ENCODE results near the gene HOXA9.

The HOXA9 gene

DNA sequence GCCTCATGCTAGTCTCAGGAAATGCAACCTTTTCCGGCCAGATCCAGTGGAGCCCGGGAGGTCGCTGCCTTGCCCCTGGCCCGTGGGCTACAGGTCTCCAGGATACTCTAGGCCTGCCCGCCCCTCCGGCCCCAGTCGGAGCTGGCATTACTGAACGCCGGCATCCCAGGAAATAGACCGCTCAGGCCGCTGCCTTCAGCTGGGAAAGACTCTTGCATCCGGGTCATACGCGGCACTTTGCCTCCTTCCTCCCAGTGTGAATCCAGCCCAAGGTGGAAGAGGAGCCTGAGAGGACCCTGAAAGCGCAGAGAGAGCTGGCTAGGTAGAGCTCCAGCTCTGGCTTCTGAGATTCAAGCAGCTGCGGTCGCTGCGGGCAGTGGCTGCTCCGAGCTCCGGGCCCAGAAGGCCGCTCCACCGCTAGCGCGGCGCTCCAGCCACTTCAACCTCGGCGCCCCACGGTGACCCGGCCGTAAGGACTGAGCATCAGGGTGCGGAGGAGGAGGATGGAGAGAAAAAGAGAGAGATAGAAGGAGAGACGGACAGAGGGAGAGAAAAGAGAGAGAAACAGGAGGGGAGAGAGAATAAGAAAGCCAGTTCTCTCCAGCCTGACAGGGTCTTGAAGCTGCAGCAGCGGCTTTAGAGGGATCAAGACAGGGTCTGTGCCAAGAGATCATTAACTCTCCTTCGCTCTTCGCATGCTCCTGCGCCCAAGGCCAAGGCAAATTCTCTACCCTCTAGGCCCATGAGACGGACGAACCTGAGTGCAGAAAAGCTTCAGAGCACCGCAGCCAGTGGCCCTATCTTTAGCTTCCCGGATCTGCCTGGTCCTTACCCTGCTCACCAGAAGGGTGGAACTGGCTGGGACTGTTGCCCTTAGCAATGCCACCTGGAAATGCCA, 10.5 kb upstream of the HOXA9 start:
- DNase-seq: no peak

DNA sequence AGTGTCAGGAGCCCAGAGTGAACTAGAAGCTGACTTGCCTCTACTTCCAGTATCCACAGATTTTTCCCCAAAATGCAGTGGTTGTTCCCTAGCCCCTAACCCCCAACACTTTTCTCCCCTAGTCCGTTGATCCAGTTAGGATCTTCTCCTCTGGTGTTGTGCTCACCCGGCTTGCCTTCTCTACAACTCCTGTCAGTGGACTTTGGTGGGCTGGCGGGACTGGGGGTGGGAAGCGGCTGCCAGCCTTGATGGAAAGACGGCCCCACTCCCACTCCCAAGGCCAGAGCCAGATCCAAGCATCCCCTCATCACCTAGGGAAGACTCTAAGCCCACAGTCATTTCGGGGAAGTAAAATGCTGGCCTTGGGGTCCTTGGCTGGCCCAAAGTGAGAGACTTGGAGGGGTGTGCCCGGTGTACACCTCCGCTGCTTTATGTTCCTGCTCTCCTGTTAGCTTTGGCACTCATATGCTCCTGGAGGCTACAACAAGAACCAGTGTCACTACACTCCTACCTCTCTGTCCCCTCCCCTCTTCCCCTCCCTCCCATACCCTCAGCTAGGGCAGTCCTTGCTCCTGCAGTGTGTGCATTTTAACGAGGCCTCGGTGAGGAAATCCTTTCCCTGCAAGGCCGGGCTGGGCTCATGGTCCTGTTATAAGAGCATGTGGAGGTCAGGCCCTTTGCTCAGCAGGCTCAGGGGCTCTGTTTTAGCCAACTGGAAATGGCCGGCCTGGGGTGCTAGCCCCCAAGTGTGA, 9.7 kb upstream of the HOXA9 start:
- DNase-seq: no peak

DNA sequence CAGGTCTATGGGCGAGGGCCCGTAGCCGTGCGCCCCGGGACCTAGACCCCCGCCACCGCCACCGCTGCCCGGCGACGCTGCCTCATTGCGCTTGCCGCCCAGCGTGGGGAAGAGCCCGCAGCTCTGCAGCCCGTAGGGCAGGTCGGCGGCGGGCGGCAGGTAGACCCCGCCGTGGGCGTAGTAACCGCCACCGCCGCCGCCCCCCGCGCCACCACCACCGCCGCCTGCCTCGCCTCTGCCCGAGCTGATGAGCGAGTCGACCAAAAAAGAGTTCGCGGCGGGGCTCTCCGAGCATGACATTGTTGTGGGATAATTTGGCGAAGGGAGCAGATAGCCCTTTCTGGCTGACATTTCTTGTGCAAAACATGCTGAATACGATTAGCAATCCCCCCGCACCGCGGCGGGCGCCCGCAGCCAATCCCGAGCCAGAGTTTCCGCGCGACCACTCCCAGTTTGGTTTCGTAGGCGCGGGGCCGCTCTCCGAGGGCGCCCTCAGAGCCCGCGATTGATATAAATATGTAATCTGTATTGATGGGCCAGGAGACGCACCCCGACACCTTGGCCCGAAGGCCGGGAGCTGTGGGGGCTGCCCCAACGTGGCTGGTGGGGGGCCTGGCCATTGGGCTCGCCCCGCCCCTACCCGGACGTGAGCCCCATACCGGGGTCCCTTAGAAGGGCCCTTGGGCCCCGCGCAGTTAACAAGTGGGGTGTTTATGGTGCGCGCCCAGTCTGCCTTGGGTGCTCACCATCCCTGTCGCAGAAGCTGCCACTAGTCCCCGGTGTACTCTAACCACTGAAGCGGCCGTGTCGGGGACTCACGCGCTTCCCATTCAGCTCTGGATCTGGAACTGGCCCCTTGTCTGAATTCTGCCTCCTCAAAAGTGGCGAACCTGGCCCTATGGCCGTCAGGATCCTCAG, 8.9 kb upstream of the HOXA9 start, which contains the start of gene HOXA10:
Gene HOXA10 (minus strand): TSS at position 365 of the 918 bp plus-strand sequence. CDS start 14 bp downstream, at position 351.
- DNase-seq: no peak

DNA sequence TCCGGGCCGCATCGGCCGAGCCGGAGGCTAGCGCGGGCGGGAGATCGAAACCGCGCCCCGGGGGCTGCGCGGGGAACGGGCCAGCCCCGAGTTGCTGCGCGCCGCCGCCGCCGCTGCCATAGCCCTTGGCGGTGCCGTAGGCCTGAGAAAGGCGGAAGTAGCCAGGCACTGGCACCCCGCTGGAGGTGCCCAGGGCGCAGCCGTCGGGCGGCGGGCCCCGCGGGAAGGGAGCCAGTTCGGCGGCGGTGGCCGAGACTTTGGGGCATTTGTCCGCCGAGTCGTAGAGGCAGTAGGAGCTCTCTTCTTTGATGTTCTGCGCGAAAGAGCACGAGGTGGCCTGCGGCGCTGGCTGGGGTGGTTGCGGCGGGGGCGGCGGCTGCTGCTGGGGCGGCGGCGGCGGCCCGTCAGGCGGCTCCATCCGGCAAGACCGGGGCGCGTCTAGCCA, 8.2 kb upstream of the HOXA9 start:
- DNase-seq: peak; percentile 60 to 70

DNA sequence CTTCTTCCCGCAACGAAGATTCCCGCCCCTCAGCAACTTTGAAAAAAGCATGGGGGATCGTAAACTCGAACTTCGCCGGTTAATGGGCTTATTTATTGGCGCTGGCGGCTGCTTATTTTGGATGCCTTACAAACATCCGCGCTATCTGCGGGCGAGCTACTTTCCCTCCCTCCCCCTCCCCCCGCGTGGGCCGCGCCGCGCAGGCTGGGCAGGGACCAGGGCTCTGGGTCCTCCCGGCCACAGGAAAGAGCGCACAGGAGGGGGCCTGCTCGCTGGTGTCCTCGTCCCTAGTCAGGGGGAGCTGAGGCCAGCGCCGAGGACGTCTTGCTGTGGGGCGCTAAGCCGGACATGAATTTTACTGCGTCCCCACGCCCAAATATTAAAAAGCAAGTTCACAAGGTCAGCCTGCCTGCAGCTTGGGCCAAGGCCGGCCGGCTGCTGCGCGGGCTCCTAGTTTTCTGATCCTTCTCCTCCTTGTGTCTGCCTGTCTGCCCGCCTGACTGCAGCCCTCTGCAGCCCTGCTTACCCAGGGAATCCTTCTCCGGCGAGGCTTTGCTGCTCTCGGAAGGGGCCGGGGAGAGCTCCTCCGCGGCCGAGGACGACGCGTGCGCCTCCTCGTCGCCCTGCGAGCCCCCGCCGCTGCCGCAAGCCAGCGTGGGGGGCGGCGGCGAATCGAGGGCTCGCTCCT, 7.6 kb upstream of the HOXA9 start:
- peak; percentile 60 to 67 for DNase-seq

DNA sequence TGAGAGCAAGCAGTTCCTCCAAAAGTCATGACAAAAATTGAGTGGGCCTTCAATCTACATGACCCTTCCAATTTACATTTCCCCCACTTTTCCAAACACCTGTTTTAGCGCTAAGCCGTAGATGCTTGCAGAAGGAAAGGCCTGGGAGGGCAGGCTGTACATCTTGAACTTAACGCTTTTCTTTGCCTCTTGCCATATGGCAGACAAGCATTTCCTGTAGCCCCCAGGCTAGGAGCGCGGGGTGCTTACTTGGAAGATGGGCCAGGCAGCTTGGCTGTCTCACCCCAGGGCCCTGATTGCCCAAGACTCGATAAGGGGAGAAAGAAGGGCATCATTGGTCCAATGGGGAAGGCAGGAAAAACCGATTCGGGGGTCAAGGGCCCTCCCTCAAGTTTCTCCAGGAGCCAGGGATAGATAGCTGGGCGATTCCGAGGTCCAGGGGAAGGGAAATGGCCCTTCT, 7.0 kb upstream of the HOXA9 start:
- DNase-seq: peak; percentile 26 to 48

DNA sequence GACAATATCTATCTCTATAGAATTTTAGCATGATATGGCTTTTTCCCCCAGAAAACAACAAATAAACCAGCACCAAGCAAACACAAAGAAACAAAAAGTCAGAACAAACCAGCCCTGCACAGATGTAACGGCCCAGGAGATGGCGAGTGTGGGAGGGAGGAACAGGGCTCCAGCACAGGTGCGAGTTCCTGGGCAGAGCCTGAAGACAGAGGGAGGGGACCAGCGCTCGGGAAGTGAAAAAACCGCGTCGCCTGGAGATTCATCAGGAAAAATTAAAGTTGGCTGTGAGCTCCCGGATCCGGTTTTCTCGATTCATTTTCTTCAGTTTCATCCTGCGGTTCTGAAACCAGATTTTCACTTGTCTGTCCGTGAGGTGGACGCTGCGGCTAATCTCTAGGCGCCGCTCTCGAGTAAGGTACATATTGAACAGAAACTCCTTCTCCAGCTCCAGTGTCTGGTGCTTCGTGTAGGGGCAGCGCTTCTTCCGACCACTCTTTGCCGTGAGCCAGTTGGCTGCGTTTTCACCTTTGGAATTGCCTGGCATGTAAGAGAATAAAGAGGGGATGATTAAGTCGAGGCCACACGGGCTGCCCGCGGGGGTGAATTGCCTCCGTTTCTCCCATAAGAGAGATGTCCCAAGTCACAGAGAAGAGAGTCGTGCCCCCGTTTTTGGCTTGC, 6.4 kb upstream of the HOXA9 start:
- DNase-seq: peak; percentile 32 to 48

DNA sequence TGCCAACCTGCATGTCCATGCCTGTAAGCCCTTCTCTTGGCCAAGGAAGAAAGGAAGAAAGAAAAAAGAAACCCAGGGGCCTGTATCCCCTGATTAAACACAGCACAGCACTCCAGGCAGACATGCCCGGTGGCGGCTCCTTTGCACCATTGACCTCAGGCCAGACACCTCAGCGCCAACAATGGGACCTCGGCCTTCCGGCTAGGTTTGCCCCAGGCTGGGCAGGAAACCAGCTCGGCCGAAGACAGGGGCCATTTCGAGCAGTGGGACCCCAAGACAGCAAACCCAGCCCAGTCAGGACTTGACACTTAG, 5.9 kb upstream of the HOXA9 start:
- DNase-seq: no peak

DNA sequence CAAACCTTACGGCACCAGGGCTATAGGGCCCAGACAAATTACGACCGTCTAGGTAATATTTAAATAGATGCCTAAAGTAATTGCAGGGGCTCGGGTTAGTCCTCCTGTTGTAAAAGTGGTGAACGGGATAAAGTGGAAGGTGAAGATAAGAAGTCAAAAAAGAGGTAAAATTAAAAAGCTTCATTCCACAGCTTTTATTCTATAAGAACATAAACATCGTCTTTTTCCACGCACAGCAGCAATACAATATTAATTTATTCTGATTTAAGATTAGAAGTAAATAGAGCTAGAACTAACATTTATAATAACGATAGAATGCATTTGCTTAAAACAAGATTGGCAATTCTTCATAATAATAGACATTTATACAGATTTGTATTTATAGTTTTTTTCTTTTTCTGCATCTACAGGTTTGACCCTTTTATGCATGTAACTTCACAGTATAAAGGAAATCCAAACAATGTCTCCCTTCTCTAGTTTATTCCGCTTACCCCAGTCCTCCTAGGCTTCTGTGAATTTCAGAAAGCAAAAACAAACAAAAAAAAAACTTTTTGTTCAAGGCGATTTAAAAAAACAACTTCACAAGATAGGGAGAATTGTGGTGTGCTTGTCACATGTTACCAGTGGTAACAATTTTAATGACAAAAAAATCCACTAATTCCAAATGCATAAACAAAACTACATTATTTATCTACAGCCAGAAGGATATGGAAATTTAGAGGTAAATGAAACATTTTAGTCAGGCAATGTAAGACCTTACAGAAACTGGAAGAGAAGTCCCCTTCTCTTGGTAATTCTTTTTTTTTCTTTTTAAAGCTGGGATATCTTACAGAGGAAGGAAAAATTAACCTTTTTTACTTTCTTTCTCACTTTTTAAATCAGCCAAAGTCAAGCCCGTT, 5.3 kb upstream of the HOXA9 start:
- no peak for DNase-seq

DNA sequence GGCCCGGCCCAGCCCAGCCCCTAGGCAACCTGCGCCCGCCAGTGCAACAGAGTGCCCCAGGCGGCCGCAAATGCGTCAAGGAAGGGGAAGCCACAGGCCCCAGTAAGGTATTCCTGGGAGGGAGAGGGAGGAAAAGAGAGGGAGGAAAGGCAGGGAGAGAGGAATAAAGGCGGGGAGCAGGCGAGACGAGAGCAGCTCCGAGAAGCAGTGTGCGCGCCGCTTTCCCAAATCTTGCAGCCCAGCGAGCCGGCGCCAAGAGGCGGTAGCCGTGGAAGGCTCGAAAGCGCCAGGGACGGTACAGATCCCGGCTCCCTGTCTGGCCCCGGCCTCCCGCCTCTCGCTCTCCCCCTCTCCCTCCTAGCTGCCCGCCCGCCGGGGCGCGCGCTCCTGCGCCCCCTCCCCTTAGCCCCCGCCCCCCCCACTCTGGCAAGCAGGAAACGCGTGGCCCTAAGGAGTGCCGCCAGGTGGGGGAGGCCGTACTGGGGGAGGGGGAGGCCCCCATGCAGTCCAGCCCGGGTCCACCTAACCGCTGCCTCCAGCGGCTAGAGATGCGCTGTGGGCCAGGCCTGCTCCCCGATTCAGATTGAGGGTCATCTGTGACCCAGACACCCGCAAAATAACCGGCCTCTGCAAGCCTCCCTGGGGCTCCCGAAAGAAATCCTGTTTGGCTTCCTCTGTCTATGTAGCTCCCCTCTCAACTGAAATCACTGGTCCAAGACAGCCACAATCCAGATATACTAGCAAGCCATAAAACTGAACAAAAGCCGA, 4.5 kb upstream of the HOXA9 start:
- DNase-seq: no peak

DNA sequence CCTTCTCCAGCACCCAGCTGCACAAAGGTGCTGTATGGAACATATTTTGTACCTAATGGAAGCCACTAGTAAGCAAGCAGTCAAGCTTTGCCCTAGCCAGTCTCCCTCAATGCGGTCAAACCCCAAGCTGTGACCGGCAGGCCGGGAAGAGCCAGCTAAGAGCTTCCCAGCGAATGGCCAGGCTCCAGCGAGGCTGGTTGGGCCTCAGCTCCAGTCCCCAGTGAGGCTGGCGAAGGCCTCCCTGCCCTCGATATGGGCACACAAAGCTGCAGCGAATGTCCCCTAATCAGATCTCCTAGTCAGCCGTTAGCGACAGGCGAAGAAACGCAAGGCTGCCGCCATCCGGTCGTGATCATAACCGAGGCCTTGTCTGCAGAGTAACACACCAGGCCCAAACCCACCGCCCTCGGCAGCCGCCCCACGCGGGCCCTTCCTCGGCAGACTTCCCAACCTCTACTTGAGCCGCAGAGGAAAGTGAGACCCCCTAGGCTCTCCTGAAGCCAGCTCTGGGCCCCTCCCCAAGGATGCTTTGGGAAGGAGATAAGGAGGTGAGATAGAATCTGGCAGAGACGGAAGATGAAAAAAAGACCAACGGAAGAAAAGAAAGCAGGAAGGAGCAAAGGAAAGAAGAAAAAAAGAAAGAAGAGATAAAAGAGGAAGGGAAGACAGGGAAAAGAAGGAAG, 3.1 kb upstream of the HOXA9 start:
- no peak for DNase-seq

DNA sequence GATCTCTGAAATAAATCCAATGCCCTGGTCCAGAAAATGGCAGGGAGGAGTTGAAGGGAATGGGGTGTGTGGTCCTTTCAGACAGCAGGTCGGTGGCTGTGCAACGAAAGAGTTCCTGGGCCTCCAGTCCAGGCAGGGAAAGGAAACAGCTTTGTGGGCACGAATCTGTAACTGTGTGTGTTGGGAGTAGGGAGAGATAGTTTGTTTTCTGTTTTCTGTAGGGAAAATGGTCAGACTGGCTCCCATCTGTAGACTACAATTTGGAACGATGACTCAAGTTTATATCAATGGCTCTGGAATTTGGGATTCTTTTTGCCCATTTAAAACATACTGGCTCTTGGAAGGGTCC, 2.6 kb upstream of the HOXA9 start:
- DNase-seq: no peak

DNA sequence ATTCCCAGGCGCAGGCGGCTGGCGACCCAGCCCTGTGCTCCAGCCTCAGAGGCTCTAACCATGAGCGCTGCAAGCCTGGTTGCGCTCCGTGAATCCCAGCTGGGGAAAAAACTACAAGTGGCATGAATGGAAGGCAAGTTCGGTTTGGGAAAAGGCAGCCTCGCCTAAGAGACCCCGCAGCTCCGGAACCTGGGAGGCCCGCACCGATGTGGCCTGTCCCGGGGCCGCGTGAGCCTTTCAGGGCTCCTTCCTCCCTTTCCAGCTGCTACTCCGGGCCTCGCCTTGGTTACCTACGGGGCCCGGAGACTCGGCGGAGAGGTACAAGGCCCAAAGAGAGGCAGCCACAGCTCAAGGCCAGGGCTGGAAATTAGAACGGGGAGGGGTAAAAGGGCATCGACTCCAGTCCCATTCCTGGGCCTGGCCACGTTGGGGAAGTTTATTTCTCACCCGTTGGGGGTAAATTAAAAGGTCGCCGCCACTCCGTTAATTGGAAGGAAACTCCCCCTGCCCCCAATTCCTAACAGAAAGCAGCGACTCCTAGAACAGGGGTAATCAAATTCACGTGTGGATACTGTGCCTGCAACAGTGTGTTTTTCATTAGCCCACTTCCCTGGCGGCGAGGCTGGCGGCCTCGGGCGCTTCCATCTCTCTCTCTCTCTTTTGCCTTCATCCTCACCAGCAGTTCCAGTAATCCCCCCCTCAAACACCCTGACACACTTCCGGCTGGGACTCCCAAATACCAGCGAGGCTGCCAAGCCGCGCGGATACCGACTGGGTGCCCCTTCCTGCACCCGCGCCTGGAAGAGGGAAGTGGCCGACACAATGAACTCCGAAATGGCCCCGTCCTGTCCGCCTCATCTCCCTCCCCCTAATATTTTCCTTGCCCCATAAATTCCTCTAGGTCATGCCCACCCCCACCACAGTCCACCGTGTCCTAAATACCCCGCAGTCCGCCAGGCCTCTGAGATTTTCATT, 1.5 kb upstream of the HOXA9 start:
- DNase-seq: no peak

DNA sequence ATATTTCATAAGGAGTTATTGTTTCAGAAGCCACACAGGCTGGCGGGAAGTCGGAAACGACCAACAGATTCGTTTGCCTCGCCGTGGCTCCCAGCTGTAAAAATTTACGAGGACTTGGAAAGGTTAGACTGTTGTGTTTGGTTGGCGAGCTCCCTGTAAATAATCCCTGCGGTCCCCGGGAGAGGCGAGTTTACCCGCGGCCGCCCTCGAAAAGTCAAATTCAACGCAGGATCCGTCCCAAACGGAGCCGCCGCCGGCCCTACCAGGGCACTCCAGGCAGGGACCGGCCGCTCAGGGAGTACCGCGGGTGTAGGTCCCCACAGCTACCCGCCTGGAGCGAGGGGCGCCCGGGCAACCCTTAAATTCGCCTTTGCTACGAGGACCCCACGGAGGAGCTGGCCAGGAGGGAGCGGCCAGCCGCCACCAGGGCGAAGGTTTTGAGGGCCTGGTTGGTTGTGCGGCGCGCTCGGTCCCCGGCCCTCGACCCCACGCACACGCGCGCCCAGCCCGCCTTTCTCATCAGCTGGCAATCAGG, 726 bp upstream of the HOXA9 start:
- no peak for DNase-seq

DNA sequence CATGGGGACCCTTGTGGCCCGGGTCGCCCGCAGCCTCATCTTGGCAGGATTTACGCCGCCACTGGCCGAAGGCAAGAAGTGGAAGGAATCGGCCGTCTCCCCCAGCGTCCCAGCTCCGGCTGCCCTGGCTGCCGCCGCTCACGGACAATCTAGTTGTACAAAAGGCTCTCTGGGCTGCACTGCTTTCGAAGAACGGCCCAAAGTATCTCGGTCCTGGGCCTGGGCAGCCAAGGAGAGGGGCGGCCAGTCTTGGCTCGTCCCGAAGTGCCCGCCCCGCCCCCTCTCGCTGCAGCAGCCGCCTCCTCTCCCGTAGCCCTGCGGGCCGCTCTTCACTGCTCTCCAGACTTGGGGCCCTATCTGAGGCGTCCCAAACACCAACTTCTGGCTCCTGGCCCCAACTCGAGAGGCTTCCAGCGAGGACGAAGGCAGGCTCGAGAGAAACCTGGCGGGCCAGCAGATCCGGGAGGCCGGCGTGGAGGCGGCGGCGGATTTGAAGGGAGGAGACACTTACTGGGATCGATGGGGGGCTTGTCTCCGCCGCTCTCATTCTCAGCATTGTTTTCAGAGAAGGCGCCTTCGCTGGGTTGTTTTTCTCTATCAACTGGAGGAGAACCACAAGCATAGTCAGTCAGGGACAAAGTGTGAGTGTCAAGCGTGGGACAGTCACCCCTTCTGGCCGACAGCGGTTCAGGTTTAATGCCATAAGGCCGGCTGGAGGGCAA, 809 bp downstream of the HOXA9 start:
- no peak for DNase-seq

DNA sequence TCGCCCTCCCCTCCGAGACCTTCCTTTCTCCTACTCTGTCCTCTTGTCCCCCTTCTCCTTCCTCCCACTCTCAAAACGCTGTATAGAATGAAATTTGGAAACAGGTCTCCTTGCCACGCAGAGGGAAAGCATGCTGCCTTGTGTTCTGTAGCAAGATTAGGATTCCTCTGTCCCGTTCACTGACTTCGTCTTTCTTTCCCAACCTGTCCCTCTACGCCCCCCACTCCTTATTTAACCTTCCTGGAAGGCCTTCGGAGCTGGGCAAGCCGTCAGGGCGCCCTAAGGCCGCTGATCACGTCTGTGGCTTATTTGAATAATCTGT, 1.3 kb downstream of the HOXA9 start:
- no peak for DNase-seq

All from Kasumi-1 (cell line).